Panc1 (cell line): Measurements from ENCODE around the gene GRID2. TPM values are rescaled to one million over a fixed set of nuclear protein-coding genes. Genes with fewer than 3 reads are reported as not detected.

ENCODE experiments used
- ATAC-seq: fragments of 200-7000 bp; cut with Tn5 transposase; 2 replicates; pipeline ENCODE4 v1.9.1; 2020; ENCODE audit warnings: mild to moderate bottlenecking, moderate library complexity
- BruUV-seq: library from RNA; stranded (reverse); fragments of 400-500 nt; replicated peaks from 2 replicates; lab custom pipeline; 2021; lab: Mats Ljungman, UMichigan
- CTCF ChIA-PET: fragments of 300-600 bp; sonication (Branson Sonifier 250); formaldehyde crosslinking; loops from one replicate; lab custom pipeline; 2022; ENCODE audit warnings: antibody characterized with exemption; lab: Charles Lee
- POLR2A ChIA-PET: fragments of 300-600 bp; sonication (Branson Sonifier 250); formaldehyde crosslinking; loops from one replicate; lab custom pipeline; 2022; ENCODE audit warnings: antibody characterized with exemption; lab: Charles Lee
- DNase-seq: peaks from one replicate; pipeline ENCODE4 v3.0.0-alpha.2; 2010; ENCODE audit warnings: low read depth, low spot score
- H3K27ac ChIP-seq: 2 replicates; pipeline ENCODE4 v1.5.1; 2011; ENCODE audit warnings: mild to moderate bottlenecking, low read length, inconsistent platforms
- H3K27me3 ChIP-seq: fragments of 200-500 bp; sonication (Bioruptor generic); 2 replicates; pipeline ENCODE4 v1.6.0; 2014; ENCODE audit warnings: low read length, inconsistent platforms; ENCODE audit not compliant: control insufficient read depth, insufficient read depth
- H3K36me3 ChIP-seq: fragments of 200-500 bp; sonication (Bioruptor generic); 2 replicates; pipeline ENCODE4 v1.5.1; 2014; ENCODE audit warnings: inconsistent platforms, mild to moderate bottlenecking, low read length, moderate library complexity; ENCODE audit not compliant: control insufficient read depth, insufficient read depth
- H3K4me1 ChIP-seq: 2 replicates; pipeline ENCODE4 v1.5.1; 2011; ENCODE audit warnings: inconsistent platforms, mild to moderate bottlenecking, low read length, moderate library complexity; ENCODE audit not compliant: control insufficient read depth, insufficient read depth
- H3K4me3 ChIP-seq, 2 experiments: 2 replicates each; pipeline ENCODE4 v1.5.1; 2011 to 2012; ENCODE audit warnings: low read depth in 2 of 2, low read length in 2 of 2, mild to moderate bottlenecking in 2 of 2, inconsistent platforms in 1 of 2, moderate library complexity in 1 of 2
- H3K9me3 ChIP-seq: fragments of 200-500 bp; sonication (Bioruptor generic); 2 replicates; pipeline ENCODE4 v1.5.1; 2014; ENCODE audit warnings: low read depth, mild to moderate bottlenecking, inconsistent platforms, low read length, moderate library complexity; ENCODE audit not compliant: control insufficient read depth, insufficient read depth
- CTCF ChIP-seq: fragments of 450-650 bp; IDR thresholded peaks from 2 replicates; pipeline ENCODE4 v1.5.1; 2017; ENCODE audit warnings: mild to moderate bottlenecking
- POLR2AphosphoS5 ChIP-seq: IDR thresholded peaks from 2 replicates; pipeline ENCODE4 v1.6.1; 2012; ENCODE audit warnings: mild to moderate bottlenecking, low read depth, low read length, moderate library complexity
- SIN3A ChIP-seq: IDR thresholded peaks from 2 replicates; pipeline ENCODE4 v1.6.1; 2012; ENCODE audit warnings: low read depth, mild to moderate bottlenecking, low read length, moderate library complexity, borderline replicate concordance; ENCODE audit not compliant: insufficient read depth
- TCF7L2 ChIP-seq: IDR thresholded peaks from 2 replicates; pipeline ENCODE4 v1.6.1; 2011; ENCODE audit warnings: mild to moderate bottlenecking, low read depth, low read length, inconsistent platforms
- in situ Hi-C: cut with HindIII; loops from 2 replicates; pipeline ENCODE4 v1.10.0; 2016; ENCODE audit warnings: low sequenced_read_pairs, low pct_unique_long_range_greater_than_20kb
- intact Hi-C: fragments of 100-400 bp; cut with micrococcal nuclease; formaldehyde crosslinking; loops from one replicate; pipeline ENCODE4 v1.10.0; 2022; ENCODE audit not compliant: unreplicated experiment
- total RNA-seq: library from RNA; stranded (reverse); gene quantifications from one replicate; pipeline ENCODE4 v1.2.1, GENCODE V29; 2021; ENCODE audit not compliant: unreplicated experiment
- TF ChIP-seq, protein P1 (sequence below), 2 experiments: IDR thresholded peaks; 2 replicates each; pipeline ENCODE4 v1.6.1; 2011 to 2012; ENCODE audit warnings: low read depth in 2 of 2, control low read depth in 1 of 2, low read length in 1 of 2, mild to moderate bottlenecking in 1 of 2, moderate library complexity in 1 of 2; ENCODE audit not compliant: insufficient read depth in 1 of 2

Gene GRID2
- total RNA-seq, 1 experiment from 2014 or later = 0.08 TPM

DNA sequence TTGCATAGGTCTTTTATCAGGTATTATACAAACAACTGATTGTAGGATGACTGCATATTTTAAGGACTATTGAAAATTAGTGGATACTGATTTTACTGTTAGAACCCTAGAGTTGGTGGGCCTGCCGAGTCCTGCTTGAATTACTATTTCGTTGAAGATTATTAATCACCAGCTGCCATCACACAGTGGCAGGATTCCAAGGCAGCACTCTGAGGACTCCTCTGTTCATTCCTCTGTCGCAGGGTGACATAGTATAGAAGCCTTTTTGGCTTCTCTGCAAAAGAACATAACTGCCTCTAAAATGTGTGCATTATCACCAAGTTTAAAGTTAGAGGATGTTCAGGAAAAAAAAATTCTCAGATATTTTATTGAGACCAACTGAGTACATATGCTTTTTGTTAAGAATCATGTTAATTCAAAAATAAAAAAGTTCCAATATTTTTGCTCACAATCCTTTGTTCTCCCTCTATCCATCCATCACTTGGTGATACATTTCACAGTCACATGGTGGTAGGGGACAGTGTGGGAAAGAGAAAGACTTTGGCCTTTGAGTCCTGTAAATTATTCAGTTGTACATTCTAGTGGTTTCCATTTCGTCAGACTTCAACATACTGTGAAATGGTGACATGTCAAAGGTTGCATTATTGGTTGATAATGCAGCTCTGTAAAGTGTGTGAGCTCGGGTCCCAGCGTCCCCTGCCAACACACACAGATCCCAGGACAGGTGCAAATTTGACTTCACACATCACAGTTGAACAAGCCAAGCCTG lies 332.5 kb downstream of the GRID2 start:
- H3K27me3 ChIP-seq = no peaks in the 10 kb centered on the region
- no peak for ATAC-seq
- TF ChIP-seq, protein P1, sequence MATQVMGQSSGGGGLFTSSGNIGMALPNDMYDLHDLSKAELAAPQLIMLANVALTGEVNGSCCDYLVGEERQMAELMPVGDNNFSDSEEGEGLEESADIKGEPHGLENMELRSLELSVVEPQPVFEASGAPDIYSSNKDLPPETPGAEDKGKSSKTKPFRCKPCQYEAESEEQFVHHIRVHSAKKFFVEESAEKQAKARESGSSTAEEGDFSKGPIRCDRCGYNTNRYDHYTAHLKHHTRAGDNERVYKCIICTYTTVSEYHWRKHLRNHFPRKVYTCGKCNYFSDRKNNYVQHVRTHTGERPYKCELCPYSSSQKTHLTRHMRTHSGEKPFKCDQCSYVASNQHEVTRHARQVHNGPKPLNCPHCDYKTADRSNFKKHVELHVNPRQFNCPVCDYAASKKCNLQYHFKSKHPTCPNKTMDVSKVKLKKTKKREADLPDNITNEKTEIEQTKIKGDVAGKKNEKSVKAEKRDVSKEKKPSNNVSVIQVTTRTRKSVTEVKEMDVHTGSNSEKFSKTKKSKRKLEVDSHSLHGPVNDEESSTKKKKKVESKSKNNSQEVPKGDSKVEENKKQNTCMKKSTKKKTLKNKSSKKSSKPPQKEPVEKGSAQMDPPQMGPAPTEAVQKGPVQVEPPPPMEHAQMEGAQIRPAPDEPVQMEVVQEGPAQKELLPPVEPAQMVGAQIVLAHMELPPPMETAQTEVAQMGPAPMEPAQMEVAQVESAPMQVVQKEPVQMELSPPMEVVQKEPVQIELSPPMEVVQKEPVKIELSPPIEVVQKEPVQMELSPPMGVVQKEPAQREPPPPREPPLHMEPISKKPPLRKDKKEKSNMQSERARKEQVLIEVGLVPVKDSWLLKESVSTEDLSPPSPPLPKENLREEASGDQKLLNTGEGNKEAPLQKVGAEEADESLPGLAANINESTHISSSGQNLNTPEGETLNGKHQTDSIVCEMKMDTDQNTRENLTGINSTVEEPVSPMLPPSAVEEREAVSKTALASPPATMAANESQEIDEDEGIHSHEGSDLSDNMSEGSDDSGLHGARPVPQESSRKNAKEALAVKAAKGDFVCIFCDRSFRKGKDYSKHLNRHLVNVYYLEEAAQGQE (IDR thresholded peaks at IDR 0.05; ENCODE audit: insufficient read depth in 1 of 2, low read depth in 2 of 2, low read length in 1 of 2) = no peak
- TF ChIP-seq TCF7L2 (no peak), CTCF (no peak), SIN3A (no peak), POLR2AphosphoS5 (no peak)
- no TSS peak for BruUV-seq
- POLR2A ChIA-PET = no interaction called here
- CTCF ChIA-PET = no interaction called here
- in situ Hi-C loops (no loop called here), intact Hi-C loops (no loop called here)
- H3K4me3 ChIP-seq = no peak overlapping the region
- H3K27ac ChIP-seq = no peak overlapping the region
- DNase-seq = no peak
- H3K4me1 ChIP-seq = no peaks in the 10 kb centered on the region
- H3K36me3 ChIP-seq = no peaks in the 10 kb centered on the region
- no peaks in the 10 kb centered on the region for H3K9me3 ChIP-seq

DNA sequence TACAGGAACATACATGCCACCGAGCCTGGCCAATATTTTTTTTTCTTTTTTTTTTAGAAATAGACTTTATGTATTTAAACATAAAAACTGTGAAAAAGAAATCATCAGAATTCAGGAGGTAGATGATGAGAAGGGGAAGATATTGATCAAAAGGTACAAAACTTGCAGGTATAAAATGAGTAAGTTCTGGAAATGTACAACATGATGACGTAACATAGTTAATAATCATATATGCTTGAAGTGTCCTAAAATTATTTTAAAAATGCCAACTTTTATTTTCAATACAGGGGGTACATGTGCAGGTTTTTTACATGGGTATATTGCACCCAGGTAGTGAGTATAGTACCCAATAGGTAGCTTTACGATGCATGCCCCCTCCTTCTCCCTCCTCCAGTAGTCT lies 337.6 kb downstream of the GRID2 start:
- no peak overlapping the region for H3K4me3 ChIP-seq
- no peaks in the 10 kb centered on the region for H3K36me3 ChIP-seq
- no peak for TF ChIP-seq SIN3A
- ATAC-seq (no peak), DNase-seq (no peak)
- H3K27me3 ChIP-seq = no peaks in the 10 kb centered on the region
- intact Hi-C loops (no loop called here), in situ Hi-C loops (no loop called here)
- no peaks in the 10 kb centered on the region for H3K4me1 ChIP-seq
- CTCF ChIA-PET = no interaction called here
- no TSS peak for BruUV-seq
- POLR2A ChIA-PET = no interaction called here
- no peaks in the 10 kb centered on the region for H3K9me3 ChIP-seq
- H3K27ac ChIP-seq = no peak overlapping the region

DNA sequence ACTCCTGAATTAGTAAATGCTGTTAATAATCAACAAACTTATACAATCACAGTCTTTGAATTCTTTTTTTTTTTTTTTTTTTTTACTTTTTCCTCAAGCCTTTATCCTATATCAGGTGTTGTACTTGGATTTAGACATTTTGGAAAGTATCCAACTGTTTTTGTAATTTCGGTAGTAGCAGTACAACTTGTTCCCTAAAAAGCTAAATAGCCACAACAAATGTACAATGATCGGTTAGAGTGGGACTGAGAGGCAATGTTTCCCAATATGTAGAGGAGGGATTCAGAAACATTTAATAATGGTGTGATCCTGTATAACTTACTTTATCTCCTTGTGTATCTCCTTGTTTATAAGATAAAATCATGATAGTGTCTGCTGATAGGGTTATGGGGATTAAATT lies 343.1 kb downstream of the GRID2 start:
- in situ Hi-C loops (no loop called here), intact Hi-C loops (no loop called here)
- Histone ChIP-seq H3K27me3 (no peaks in the 10 kb centered on the region), H3K9me3 (no peaks in the 10 kb centered on the region), H3K4me3 (no peak overlapping the region), H3K27ac (no peak overlapping the region), H3K4me1 (no peaks in the 10 kb centered on the region), H3K36me3 (no peaks in the 10 kb centered on the region)
- TF ChIP-seq SIN3A = no peak
- no peak for TF ChIP-seq TCF7L2
- DNase-seq (no peak), ATAC-seq (no peak)
- BruUV-seq = no TSS peak
- ChIA-PET POLR2A (no interaction called here), CTCF (no interaction called here)
